Kidney (tissue), 14 donors: ENCODE results near the gene ENOX1. TPM values are rescaled to one million over a fixed set of nuclear protein-coding genes. Genes with fewer than 3 reads are reported as not detected.

ENCODE experiments used
- DNase-seq, 5 donors: peaks; one replicate each; pipeline ENCODE4 v3.0.0-alpha.2; 2013 to 2020
- FAIRE-seq: peaks from 2 replicates; lab custom pipeline; 2012; peaks lifted over from hg19 to GRCh38; lab: Jason Lieb, UNC
- H3K27ac ChIP-seq, 2 donors: one replicate each; pipeline ENCODE4 v1.7.0; 2013; ENCODE audit warnings: low read depth in 2 of 2, low read length in 2 of 2, inconsistent platforms in 1 of 2
- H3K27me3 ChIP-seq: one replicate; pipeline ENCODE4 v1.7.1; 2013; ENCODE audit warnings: low read length, inconsistent platforms; ENCODE audit not compliant: control insufficient read depth, insufficient read depth
- H3K36me3 ChIP-seq, 3 donors: one replicate each; pipeline versions ENCODE4 v1.7.0 to v1.7.1; 2013; ENCODE audit warnings: low read length in 3 of 3, control low read depth in 1 of 3, inconsistent platforms in 1 of 3; ENCODE audit not compliant: insufficient read depth in 3 of 3, control insufficient read depth in 2 of 3
- H3K4me1 ChIP-seq, 3 donors: one replicate each; pipeline versions ENCODE4 v1.7.0 to v1.7.1; 2013; ENCODE audit warnings: low read length in 3 of 3, inconsistent platforms in 1 of 3, low read depth in 1 of 3; ENCODE audit not compliant: control insufficient read depth in 2 of 3, insufficient read depth in 2 of 3
- H3K4me3 ChIP-seq, 3 donors: one replicate each; pipeline versions ENCODE4 v1.7.0 to v1.8.1; 2013; ENCODE audit warnings: low read length in 3 of 3, control low read depth in 1 of 3, inconsistent platforms in 1 of 3
- H3K9ac ChIP-seq, 3 donors: one replicate each; pipeline versions ENCODE4 v1.7.0 to v1.7.1; 2013; ENCODE audit warnings: low read length in 3 of 3, control low read depth in 1 of 3, inconsistent platforms in 1 of 3
- H3K9me3 ChIP-seq, 3 donors: one replicate each; pipeline versions ENCODE4 v1.7.0 to v1.7.1; 2013; ENCODE audit warnings: low read length in 3 of 3, control low read depth in 1 of 3, inconsistent platforms in 1 of 3; ENCODE audit not compliant: control insufficient read depth in 2 of 3, insufficient read depth in 1 of 3
- intact Hi-C: fragments of 100-400 bp; cut with DNase I; formaldehyde crosslinking; loops from one replicate; pipeline ENCODE4 v1.11.1; 2022
- polyA plus RNA-seq: library from polyadenylated mRNA; stranded (reverse); fragments of 350-450 nt; fragmentation: Illumina TruSeq; extraction: RNeasy Lipid Tissue Mini Kit (QIAGEN cat#74804); gene quantifications from one replicate; pipeline ENCODE4 v1.2.3, GENCODE V29; 2014; ENCODE audit warnings: low read depth, low replicate concordance; ENCODE audit not compliant: insufficient read depth
- total RNA-seq: library from RNA; stranded (reverse); fragmentation: NEBNext Ultra II Directional; extraction: Animal tissue kit (Norgen Biotek cat#: 25700); gene quantifications from one replicate; pipeline ENCODE4 v1.2.1, GENCODE V29; 2021
- TF ChIP-seq, protein P1 (sequence below): IDR thresholded peaks from 3 replicates; pipeline ENCODE4 v1.5.1; 2012; ENCODE audit warnings: mild to moderate bottlenecking, moderate library complexity, borderline replicate concordance; ENCODE audit not compliant: insufficient read depth; ENCODE audit errors: extremely low read depth
- donor health status: control.
- donor health status: control.
- donor health status: control.
- donor health status: control.
- donor health status: control.
- donor health status: DM: yes; HTN: yes; CAD: no.
- donor health status: Normal renal cell carcinoma (clear cell type).

ENOX1 gene
- total and polyA plus RNA-seq, 2 donors from 2014 or later = 4.9 to 6.8 TPM

DNA sequence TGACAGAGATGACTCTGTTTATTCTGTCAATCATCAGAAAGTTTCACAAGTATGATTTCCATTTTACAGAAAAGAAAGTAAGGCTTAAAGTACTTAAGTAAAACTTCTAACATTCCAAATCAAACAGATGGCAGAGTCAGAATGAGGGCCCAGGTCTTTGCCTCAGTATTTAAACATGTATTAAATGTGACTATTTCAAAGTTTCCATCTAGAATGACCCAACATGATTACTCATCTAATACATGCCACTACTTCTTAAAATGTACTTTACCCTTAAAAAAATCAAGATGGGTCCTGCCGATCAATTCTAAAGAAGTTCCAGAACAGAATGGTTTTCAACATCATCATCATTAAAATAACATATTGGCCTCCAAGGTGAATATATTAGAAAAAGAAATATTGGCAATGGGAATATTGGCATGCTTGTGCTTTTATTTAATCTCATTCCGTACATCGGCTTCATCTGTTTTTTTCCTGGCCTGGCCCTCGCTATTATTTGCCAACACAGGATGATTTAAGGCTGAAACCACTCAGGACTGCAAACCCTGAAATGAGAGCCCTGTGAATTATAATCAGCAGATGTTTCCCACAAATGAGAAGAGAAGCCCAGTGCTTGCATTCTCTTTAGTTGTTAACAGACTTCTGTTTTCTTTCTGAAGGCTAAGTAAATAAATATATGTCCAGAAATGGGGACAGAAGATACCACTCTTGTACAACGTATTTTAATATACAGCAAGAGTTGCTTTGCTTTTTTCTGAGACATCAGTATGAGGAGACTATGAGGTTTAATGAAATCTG lies 423.4 kb downstream of the ENOX1 start:
- Histone ChIP-seq H3K4me1 (peaks cover 0 to 7% (median under 1%) of the 10 kb centered on the region in 3 donors), H3K36me3 (no peaks in the 10 kb centered on the region), H3K9me3 (no peaks in the 10 kb centered on the region), H3K4me3 (no peak overlapping the region), H3K9ac (no peak overlapping the region), H3K27me3 (no peaks in the 10 kb centered on the region), H3K27ac (no peak overlapping the region)
- no peak for FAIRE-seq
- intact Hi-C loops = no loop called here
- TF ChIP-seq, protein P1, sequence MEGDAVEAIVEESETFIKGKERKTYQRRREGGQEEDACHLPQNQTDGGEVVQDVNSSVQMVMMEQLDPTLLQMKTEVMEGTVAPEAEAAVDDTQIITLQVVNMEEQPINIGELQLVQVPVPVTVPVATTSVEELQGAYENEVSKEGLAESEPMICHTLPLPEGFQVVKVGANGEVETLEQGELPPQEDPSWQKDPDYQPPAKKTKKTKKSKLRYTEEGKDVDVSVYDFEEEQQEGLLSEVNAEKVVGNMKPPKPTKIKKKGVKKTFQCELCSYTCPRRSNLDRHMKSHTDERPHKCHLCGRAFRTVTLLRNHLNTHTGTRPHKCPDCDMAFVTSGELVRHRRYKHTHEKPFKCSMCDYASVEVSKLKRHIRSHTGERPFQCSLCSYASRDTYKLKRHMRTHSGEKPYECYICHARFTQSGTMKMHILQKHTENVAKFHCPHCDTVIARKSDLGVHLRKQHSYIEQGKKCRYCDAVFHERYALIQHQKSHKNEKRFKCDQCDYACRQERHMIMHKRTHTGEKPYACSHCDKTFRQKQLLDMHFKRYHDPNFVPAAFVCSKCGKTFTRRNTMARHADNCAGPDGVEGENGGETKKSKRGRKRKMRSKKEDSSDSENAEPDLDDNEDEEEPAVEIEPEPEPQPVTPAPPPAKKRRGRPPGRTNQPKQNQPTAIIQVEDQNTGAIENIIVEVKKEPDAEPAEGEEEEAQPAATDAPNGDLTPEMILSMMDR = no peak
- peak in 3 of 5 donors; percentile 25 to 68 (median 61) for DNase-seq

DNA sequence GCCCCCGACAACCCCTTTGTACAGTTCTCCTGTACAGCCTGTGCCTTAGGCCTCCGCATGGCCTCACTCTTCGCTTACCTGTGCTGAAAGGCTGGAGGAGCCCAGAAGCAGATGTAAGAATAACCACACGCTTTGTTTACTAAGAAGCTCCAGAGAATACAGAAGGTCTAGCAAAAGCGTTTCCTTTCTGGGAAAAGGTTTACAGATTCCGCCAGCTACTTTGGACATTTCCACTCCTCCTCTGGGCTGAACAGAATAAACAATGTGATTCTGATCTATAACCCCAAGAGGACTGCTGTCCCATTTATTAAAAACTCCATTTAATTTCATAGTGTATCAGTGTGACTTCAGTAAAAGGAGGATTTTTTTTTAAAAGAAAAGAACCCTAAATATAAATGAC lies 424.2 kb downstream of the ENOX1 start:
- H3K4me1 ChIP-seq = peaks cover 0 to 3% (median 3%) of the 10 kb centered on the region in 3 donors

DNA sequence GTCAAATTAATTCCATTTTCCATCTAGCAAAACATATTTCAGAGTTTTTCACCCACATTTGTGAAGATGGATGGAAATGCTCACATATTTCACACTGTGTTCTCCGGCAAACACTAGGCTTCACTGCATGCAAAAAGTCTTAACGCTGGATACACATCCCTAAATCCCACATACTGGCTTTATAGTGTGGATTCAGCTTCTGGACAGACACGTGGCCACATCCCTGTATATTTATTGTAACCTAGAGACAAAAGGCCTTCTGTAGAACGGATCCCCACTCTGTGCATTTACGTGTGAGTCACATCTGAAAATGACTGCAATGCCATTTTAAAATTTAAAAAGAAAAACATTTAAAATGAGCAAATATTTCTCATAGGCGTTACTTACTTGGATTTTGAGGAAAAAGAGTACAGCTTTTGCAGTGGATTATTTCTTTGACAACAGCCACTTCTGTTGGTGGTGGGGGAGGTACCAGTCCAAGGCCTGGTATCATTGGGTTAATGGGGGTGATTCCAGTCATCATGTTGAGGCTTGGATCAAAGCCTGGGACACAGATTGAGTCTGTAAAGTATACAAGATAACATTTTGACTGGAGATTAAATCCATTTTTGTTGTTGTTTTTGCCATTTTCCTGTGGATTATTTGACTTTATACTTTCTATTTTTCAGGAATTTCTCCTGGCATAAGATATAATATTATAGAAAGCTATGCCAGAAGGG lies 425.7 kb downstream of the ENOX1 start:
- Histone ChIP-seq H3K27me3 (no peaks in the 10 kb centered on the region), H3K36me3 (no peaks in the 10 kb centered on the region), H3K27ac (no peak overlapping the region), H3K4me3 (no peak overlapping the region), H3K9ac (no peak overlapping the region), H3K4me1 (peaks cover 0 to 3% (median 3%) of the 10 kb centered on the region in 3 donors), H3K9me3 (no peaks in the 10 kb centered on the region)
- TF ChIP-seq, protein P1 = no peak
- DNase-seq = no peak
- intact Hi-C loops = no loop called here
- no peak for FAIRE-seq

More for the DNA sequence above, 424.2 kb downstream of the ENOX1 start:
- H3K9me3 ChIP-seq = no peaks in the 10 kb centered on the region
- intact Hi-C loops = no loop called here
- DNase-seq (no peak), FAIRE-seq (no peak)
- TF ChIP-seq, protein P1 = no peak
- H3K9ac ChIP-seq = no peak overlapping the region
- H3K27me3 ChIP-seq = no peaks in the 10 kb centered on the region
- H3K27ac ChIP-seq = no peak overlapping the region
- no peak overlapping the region for H3K4me3 ChIP-seq
- no peaks in the 10 kb centered on the region for H3K36me3 ChIP-seq
